MCF 10A (cell line): ENCODE measurements around the gene INVS. TPM values are rescaled to one million over a fixed set of nuclear protein-coding genes. Genes with fewer than 3 reads are reported as not detected.
A peak's percentile ranks its signal among the peaks of the same experiment; 100 is the strongest.
"Not testable (repeated sequence)": the region's sequence is repeated elsewhere in the genome, so short reads cannot be mapped to it uniquely, and the experiment has no call there.

Experiments used
- BruUV-seq: library from RNA; stranded (reverse); fragments of 400-500 nt; replicated peaks from 2 replicates; lab custom pipeline; 2021; lab: Mats Ljungman, UMichigan
- CTCF ChIA-PET: fragments of 300-600 bp; sonication (Branson Sonifier 250); formaldehyde crosslinking; extraction: SDS; loops from one replicate; lab custom pipeline; 2021; ENCODE audit warnings: antibody characterized with exemption, inconsistent platforms; lab: Yijun Ruan, JAX
- POLR2A ChIA-PET: fragments of 300-600, 350-650 bp; sonication (Branson Sonifier 250); formaldehyde crosslinking; extraction: SDS; loops from one replicate; lab custom pipeline; 2020; ENCODE audit warnings: antibody characterized with exemption, inconsistent platforms; lab: Yijun Ruan, JAX
- DNase-seq: peaks from one replicate; pipeline ENCODE4 v3.0.0-alpha.2; 2018; ENCODE audit not compliant: unreplicated experiment
- H3K27ac Mint-ChIP-seq: one replicate; pipeline ENCODE4 v1.8.0; 2022; ENCODE audit warnings: mild to moderate bottlenecking, low read depth, mixed read lengths; ENCODE audit not compliant: unreplicated experiment
- H3K27me3 Mint-ChIP-seq: one replicate; pipeline ENCODE4 v1.8.0; 2022; ENCODE audit warnings: mixed read lengths; ENCODE audit not compliant: insufficient read depth, unreplicated experiment
- H3K36me3 Mint-ChIP-seq: one replicate; pipeline ENCODE4 v1.8.0; 2022; ENCODE audit warnings: mild to moderate bottlenecking, moderate library complexity, mixed read lengths; ENCODE audit not compliant: insufficient read depth, unreplicated experiment
- H3K4me1 Mint-ChIP-seq: one replicate; pipeline ENCODE4 v1.8.0; 2022; ENCODE audit warnings: mixed read lengths; ENCODE audit not compliant: insufficient read depth, unreplicated experiment
- H3K4me3 Mint-ChIP-seq: one replicate; pipeline ENCODE4 v1.8.0; 2022; ENCODE audit warnings: mild to moderate bottlenecking, moderate library complexity, mixed read lengths; ENCODE audit not compliant: unreplicated experiment
- H3K9me3 Mint-ChIP-seq: one replicate; pipeline ENCODE4 v1.8.0; 2022; ENCODE audit warnings: mixed read lengths; ENCODE audit not compliant: unreplicated experiment
- intact Hi-C: fragments of 100-400 bp; cut with micrococcal nuclease; formaldehyde crosslinking; loops from 2 replicates; pipeline ENCODE4 v1.14.1; 2022
- total RNA-seq: library from RNA; stranded (reverse); gene quantifications from 2 replicates; pipeline ENCODE4 v1.2.3, GENCODE V29; 2022
- TF ChIP-seq, protein P1 (sequence below): fragments of 200-600 bp; IDR thresholded peaks from one replicate; pipeline ENCODE4 v1.8.0; 2022; ENCODE audit warnings: antibody characterized with exemption, mild to moderate bottlenecking; ENCODE audit not compliant: unreplicated experiment

Gene INVS
- total RNA-seq, 1 experiment from 2014 or later: 21.9 TPM

DNA sequence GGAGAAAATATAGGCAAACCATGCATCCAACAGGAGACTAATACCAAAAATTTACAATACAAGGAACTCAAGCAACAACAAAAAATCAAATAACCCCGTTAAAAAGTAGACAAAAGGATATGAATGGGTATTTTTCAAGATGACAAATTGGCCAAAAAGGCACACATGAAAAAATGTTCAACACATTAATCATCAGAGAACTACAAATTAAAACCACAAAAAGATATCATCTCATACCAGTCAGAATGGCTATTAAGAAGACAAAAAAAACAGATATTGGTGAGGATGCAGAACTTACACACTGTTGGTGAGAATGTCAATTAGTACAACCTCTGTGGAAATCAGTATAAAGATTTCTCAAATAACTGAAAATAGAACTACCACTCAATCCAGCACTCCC lies 218.7 kb downstream of the INVS start:
- intact Hi-C loops: no loop called here
- ChIA-PET CTCF (no interaction called here), POLR2A (no interaction called here)
- no TSS peak for BruUV-seq
- H3K27ac Mint-ChIP-seq: no peak overlapping the region
- H3K4me3 Mint-ChIP-seq: no peak overlapping the region
- H3K36me3 Mint-ChIP-seq: peaks cover 68% of the 10 kb centered on the region
- TF ChIP-seq, protein P1, sequence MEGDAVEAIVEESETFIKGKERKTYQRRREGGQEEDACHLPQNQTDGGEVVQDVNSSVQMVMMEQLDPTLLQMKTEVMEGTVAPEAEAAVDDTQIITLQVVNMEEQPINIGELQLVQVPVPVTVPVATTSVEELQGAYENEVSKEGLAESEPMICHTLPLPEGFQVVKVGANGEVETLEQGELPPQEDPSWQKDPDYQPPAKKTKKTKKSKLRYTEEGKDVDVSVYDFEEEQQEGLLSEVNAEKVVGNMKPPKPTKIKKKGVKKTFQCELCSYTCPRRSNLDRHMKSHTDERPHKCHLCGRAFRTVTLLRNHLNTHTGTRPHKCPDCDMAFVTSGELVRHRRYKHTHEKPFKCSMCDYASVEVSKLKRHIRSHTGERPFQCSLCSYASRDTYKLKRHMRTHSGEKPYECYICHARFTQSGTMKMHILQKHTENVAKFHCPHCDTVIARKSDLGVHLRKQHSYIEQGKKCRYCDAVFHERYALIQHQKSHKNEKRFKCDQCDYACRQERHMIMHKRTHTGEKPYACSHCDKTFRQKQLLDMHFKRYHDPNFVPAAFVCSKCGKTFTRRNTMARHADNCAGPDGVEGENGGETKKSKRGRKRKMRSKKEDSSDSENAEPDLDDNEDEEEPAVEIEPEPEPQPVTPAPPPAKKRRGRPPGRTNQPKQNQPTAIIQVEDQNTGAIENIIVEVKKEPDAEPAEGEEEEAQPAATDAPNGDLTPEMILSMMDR: no peak
- no peaks in the 10 kb centered on the region for H3K27me3 Mint-ChIP-seq
- H3K9me3 Mint-ChIP-seq: peaks cover 19% of the 10 kb centered on the region
- peak; percentile 9 for DNase-seq
- peaks cover 32% of the 10 kb centered on the region for H3K4me1 Mint-ChIP-seq

DNA sequence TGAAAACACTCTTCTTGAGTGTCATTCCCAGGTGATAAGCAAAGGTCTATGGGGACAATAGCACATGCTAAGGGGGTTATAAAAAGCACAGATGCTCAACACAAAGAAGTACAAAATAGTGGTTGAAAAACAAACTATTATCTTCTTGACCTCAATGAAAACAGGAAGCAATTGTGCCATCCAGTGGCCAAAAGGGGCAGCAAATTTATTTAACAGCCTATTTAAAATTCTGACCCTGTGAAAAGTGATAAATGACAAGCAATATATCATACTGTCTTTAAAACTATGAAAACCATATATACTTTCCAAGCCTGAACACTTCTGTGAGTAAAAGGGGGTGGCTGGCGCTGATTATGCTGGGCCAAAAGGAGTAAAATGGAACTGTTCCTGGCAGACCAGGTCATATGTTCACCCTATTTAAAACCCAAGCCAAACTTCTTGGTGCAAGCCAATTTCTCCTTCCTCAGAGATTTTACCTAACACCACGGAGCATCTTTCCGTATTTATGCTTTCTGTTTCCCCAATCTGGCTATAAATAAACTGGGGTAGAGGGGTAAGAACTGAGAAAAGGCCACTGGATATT lies 224.0 kb downstream of the INVS start:
- H3K9me3 Mint-ChIP-seq: no peaks in the 10 kb centered on the region
- ChIA-PET CTCF (interaction anchor here (0.6 to 3.6 kb wide), 29 partner anchors 9 to 1141 kb away, joined by 3 to 67 read pairs (median 5); partner anchors contain the start of gene TEX10), POLR2A (interaction anchor here (0.7 to 1.2 kb wide), 4 partner anchors 10 to 1158 kb away, joined by 3 to 5 read pairs (median 3); no protein-coding TSS in a partner anchor)
- no peaks in the 10 kb centered on the region for H3K27me3 Mint-ChIP-seq
- peak; percentile 46 for DNase-seq
- intact Hi-C loops: loop anchor here (1.0 to 5.0 kb wide), 5 partner anchors 114 to 1139 kb away; no protein-coding TSS in a partner anchor
- peaks cover 53% of the 10 kb centered on the region for H3K36me3 Mint-ChIP-seq
- H3K27ac Mint-ChIP-seq: no peak overlapping the region
- H3K4me1 Mint-ChIP-seq: peaks cover 3% of the 10 kb centered on the region
- BruUV-seq: no TSS peak
- TF ChIP-seq, protein P1: peak; percentile 27
- H3K4me3 Mint-ChIP-seq: no peak overlapping the region

DNA sequence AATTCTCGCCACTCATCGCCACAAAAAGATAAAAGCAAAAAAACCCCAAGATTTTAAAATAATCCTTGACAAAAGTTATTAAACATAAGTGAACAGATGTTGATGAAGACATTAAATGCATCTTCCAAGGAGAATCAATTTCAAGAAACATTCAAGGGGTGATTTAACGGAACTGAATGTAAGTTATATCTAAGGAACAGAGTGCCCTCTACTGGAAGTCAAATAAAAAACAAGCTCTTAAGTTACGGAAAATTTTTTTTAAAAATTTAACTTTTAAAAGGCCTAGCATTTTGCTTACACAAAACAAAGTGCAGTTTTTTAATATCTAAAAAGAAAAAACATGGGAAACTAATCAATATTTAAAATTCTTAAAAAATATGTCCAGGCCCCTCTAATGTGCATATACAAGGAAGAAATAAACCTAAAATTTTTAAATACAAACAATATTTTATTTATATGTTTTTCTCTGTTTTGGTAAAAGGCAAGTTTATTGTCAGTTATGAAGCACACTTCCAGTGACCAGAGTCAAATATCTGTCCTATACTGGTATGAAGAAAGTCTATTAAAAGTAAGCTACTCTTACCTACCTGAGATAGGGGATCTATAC lies 225.7 kb downstream of the INVS start:
- TF ChIP-seq, protein P1: peak; percentile 42
- Mint-ChIP-seq H3K9me3 (no peaks in the 10 kb centered on the region), H3K27ac (no peak overlapping the region), H3K27me3 (no peaks in the 10 kb centered on the region), H3K36me3 (peaks cover 53% of the 10 kb centered on the region), H3K4me3 (no peak overlapping the region), H3K4me1 (no peaks in the 10 kb centered on the region)
- intact Hi-C loops: loop anchor here (5.0 kb wide), 4 partner anchors 113 to 517 kb away; no protein-coding TSS in a partner anchor
- DNase-seq: peak; percentile 13
- BruUV-seq: no TSS peak
- ChIA-PET POLR2A (interaction anchor here (0.9 to 1.2 kb wide), 2 partner anchors 77 to 102 kb away, joined by 3 read pairs; no protein-coding TSS in a partner anchor), CTCF (interaction anchor here (0.5 to 3.6 kb wide), 39 partner anchors 8 to 1162 kb away, joined by 3 to 67 read pairs (median 4); partner anchors contain the start of gene TEX10)

DNA sequence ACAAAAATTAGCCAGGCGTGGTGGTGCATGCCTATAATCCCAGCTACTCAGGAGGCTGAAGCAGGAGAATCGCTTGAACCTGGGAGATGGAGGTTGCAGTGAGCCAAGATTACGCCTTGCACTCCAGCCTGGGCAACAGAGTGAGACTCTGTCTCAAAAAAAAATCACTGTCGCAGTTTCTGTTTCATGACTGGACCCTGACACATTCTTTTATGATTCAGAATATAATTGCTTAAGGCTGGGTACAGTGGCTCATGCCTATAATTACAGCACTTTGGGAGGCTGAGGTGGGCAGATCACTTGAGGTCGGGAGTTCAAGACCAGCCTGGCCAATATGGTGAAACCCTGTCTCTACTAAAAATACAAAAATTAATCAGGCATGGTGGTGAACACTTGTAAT lies 239.7 kb downstream of the INVS start:
- H3K27me3 Mint-ChIP-seq, BruUV-seq, intact Hi-C loops, H3K9me3 Mint-ChIP-seq, H3K4me3 Mint-ChIP-seq, H3K27ac Mint-ChIP-seq, DNase-seq: not testable (repeated sequence)
- ChIA-PET POLR2A (interaction anchor here (2.2 kb wide), 1 partner anchor 13 kb away, joined by 13 read pairs; the partner anchor contains the start of gene TEX10), CTCF (interaction anchor here (1.0 to 5.1 kb wide), 3 partner anchors 11 to 973 kb away, joined by 4 to 67 read pairs (median 4); no protein-coding TSS in a partner anchor)
- Mint-ChIP-seq H3K4me1 (peaks cover 14% of the 10 kb centered on the region), H3K36me3 (peaks cover 77% of the 10 kb centered on the region)
